Tibial nerve (tissue), 4 donors: ENCODE results near the gene SLITRK6.

Experiments used
- CTCF ChIP-seq, 5 experiments: fragments of 200-600 bp in 3 of 5; fragments of 450-650 bp in 2 of 5; sonication (generic) in 3 of 5; IDR thresholded peaks; one replicate each; pipeline ENCODE4 v1.5.1; 2016 to 2019; ENCODE audit warnings: antibody characterized with exemption in 5 of 5, mild to moderate bottlenecking in 3 of 5, moderate library complexity in 2 of 5
- EP300 ChIP-seq, 2 donors: sonication (generic); formaldehyde crosslinking; IDR thresholded peaks; one replicate each; pipeline ENCODE4 v1.6.1; 2017; ENCODE audit warnings: antibody characterized with exemption in 2 of 2, mild to moderate bottlenecking in 1 of 2
- POLR2A ChIP-seq, 2 donors: fragments of 450-650 bp; IDR thresholded peaks; one replicate each; pipeline ENCODE4 v1.6.1; 2017; ENCODE audit warnings: antibody characterized with exemption in 2 of 2, mild to moderate bottlenecking in 2 of 2, moderate library complexity in 2 of 2

- TF ChIP-seq CTCF (IDR thresholded peaks at IDR 0.05), result no peak
- TF ChIP-seq POLR2A (IDR thresholded peaks at IDR 0.05), result no peak
- no peak for TF ChIP-seq EP300 (IDR thresholded peaks at IDR 0.05)
Measured at GRCh38 chr13:85847012-85847411, 47.8 kb upstream of the SLITRK6 start.
